IMR-90 (cell line): ENCODE results near the gene LPIN1. TPM values are rescaled to one million over a fixed set of nuclear protein-coding genes. Genes with fewer than 3 reads are reported as not detected.
A peak's percentile ranks its signal among the peaks of the same experiment; 100 is the strongest.

ENCODE experiments used
- ATAC-seq: fragments of 200-7000 bp; cut with Tn5 transposase; 2 replicates; pipeline ENCODE4 v1.9.1; 2020; ENCODE audit warnings: low read depth, mild to moderate bottlenecking, moderate library complexity
- BruUV-seq: library from RNA; stranded (reverse); fragments of 400-500 nt; replicated peaks from 2 replicates; lab custom pipeline; 2021; lab: Mats Ljungman, UMichigan
- CTCF ChIA-PET: fragments of 300-600 bp; formaldehyde crosslinking; extraction: SDS; loops from one replicate; lab custom pipeline; 2021; ENCODE audit warnings: antibody characterized with exemption; lab: Yijun Ruan, JAX
- POLR2A ChIA-PET: fragments of 300-600 bp; sonication (Branson Sonifier 250); formaldehyde crosslinking; loops from one replicate; lab custom pipeline; 2022; ENCODE audit warnings: antibody characterized with exemption; ENCODE audit not compliant: unreplicated experiment; lab: Charles Lee
- DNase-seq: peaks from one replicate; pipeline ENCODE4 v3.0.0; 2013
- H2AFZ ChIP-seq: replicated peaks from 2 replicates; pipeline ENCODE3; 2013; ENCODE audit warnings: low read length, mild to moderate bottlenecking; ENCODE audit not compliant: poor library complexity
- H2AK5ac ChIP-seq: 2 replicates; pipeline ENCODE4 v1.6.1; 2013; ENCODE audit warnings: low read depth, low read length, inconsistent platforms
- H2AK9ac ChIP-seq: replicated peaks from 2 replicates; pipeline ENCODE3; 2013; ENCODE audit warnings: mild to moderate bottlenecking, low read depth, low read length, moderate library complexity; ENCODE audit not compliant: poor library complexity
- H2BK120ac ChIP-seq: 2 replicates; pipeline ENCODE4 v1.6.1; 2013; ENCODE audit warnings: low read depth, low read length, inconsistent platforms
- H2BK15ac ChIP-seq: 3 replicates; pipeline ENCODE4 v1.6.1; 2013; ENCODE audit warnings: low read depth, low read length, inconsistent platforms
- H2BK20ac ChIP-seq: 2 replicates; pipeline ENCODE4 v1.6.1; 2013; ENCODE audit warnings: low read depth, mild to moderate bottlenecking, inconsistent platforms, low read length, moderate library complexity
- H2BK5ac ChIP-seq: 2 replicates; pipeline ENCODE4 v1.6.1; 2013; ENCODE audit warnings: mild to moderate bottlenecking, low read depth, low read length, inconsistent platforms; ENCODE audit not compliant: poor library complexity, severe bottlenecking
- H3K14ac ChIP-seq: replicated peaks from 2 replicates; pipeline ENCODE4 v1.6.1; 2013; ENCODE audit warnings: low read depth, low read length, inconsistent platforms
- H3K18ac ChIP-seq: 2 replicates; pipeline ENCODE4 v1.6.1; 2013; ENCODE audit warnings: low read depth, low read length, control low read depth
- H3K23ac ChIP-seq: 2 replicates; pipeline ENCODE4 v1.6.1; 2013; ENCODE audit warnings: low read depth, low read length, inconsistent platforms
- H3K27ac ChIP-seq: 2 replicates; pipeline ENCODE4 v1.5.1; 2013; ENCODE audit warnings: mild to moderate bottlenecking, control low read depth, low read length; ENCODE audit not compliant: insufficient read depth
- H3K27me3 ChIP-seq: 2 replicates; pipeline ENCODE4 v1.6.1; 2013; ENCODE audit warnings: low read length; ENCODE audit not compliant: control insufficient read depth, insufficient read depth
- H3K36me3 ChIP-seq: 2 replicates; pipeline ENCODE4 v1.6.1; 2013; ENCODE audit warnings: low read length, mixed read lengths; ENCODE audit not compliant: control insufficient read depth, insufficient read depth
- H3K4ac ChIP-seq: 2 replicates; pipeline ENCODE4 v1.6.1; 2013; ENCODE audit warnings: low read depth, low read length, inconsistent platforms
- H3K4me1 ChIP-seq: 2 replicates; pipeline ENCODE4 v1.6.1; 2013; ENCODE audit warnings: low read length, mixed read lengths; ENCODE audit not compliant: control insufficient read depth, insufficient read depth
- H3K4me2 ChIP-seq: 2 replicates; pipeline ENCODE4 v1.6.1; 2013; ENCODE audit warnings: low read depth, mild to moderate bottlenecking, control low read depth, low read length, moderate library complexity
- H3K4me3 ChIP-seq: 2 replicates; pipeline ENCODE4 v1.5.1; 2013; ENCODE audit warnings: low read depth, mild to moderate bottlenecking, control low read depth, low read length, moderate library complexity; ENCODE audit not compliant: insufficient read depth
- H3K56ac ChIP-seq: 2 replicates; pipeline ENCODE4 v1.6.1; 2013; ENCODE audit warnings: low read length, inconsistent platforms; ENCODE audit not compliant: insufficient read depth; ENCODE audit errors: extremely low read depth
- H3K79me1 ChIP-seq, 2 experiments: 2 replicates each; pipeline ENCODE4 v1.6.1; 2013; ENCODE audit warnings: low read length in 2 of 2, inconsistent platforms in 1 of 2, low read depth in 1 of 2
- H3K9ac ChIP-seq: 2 replicates; pipeline ENCODE4 v1.6.1; 2013; ENCODE audit warnings: low read depth, low read length, control low read depth
- H3K9me1 ChIP-seq: 2 replicates; pipeline ENCODE4 v1.6.1; 2013; ENCODE audit warnings: low read length, inconsistent platforms; ENCODE audit not compliant: insufficient read depth
- H3K9me3 ChIP-seq: 2 replicates; pipeline ENCODE4 v1.6.1; 2013; ENCODE audit warnings: low read length; ENCODE audit not compliant: control insufficient read depth, insufficient read depth
- H4K20me1 ChIP-seq: 2 replicates; pipeline ENCODE4 v1.6.1; 2013; ENCODE audit warnings: low read length, inconsistent platforms; ENCODE audit not compliant: insufficient read depth
- H4K5ac ChIP-seq: 2 replicates; pipeline ENCODE4 v1.6.1; 2013; ENCODE audit warnings: mild to moderate bottlenecking, low read depth, low read length, control low read depth
- H4K8ac ChIP-seq, 2 experiments: 2 replicates each; pipeline ENCODE4 v1.6.1; 2013; ENCODE audit warnings: low read depth in 2 of 2, low read length in 2 of 2, control low read depth in 1 of 2, inconsistent platforms in 1 of 2
- H4K91ac ChIP-seq: 2 replicates; pipeline ENCODE4 v1.6.1; 2013; ENCODE audit warnings: low read depth, low read length, inconsistent platforms; ENCODE audit not compliant: insufficient read depth
- BHLHE40 ChIP-seq: fragments of 150-350 bp; IDR thresholded peaks from 2 replicates; pipeline ENCODE4 v1.6.1; 2016; ENCODE audit warnings: mild to moderate bottlenecking, low read depth, low read length
- CEBPB ChIP-seq: IDR thresholded peaks from 2 replicates; pipeline ENCODE4 v1.6.1; 2012; ENCODE audit warnings: low read depth, low read length, improper control_type of control experiment
- FOS ChIP-seq: fragments of 150-350 bp; IDR thresholded peaks from 2 replicates; pipeline ENCODE4 v1.6.1; 2016; ENCODE audit warnings: low read depth, low read length
- MAFK ChIP-seq: IDR thresholded peaks from 2 replicates; pipeline ENCODE4 v1.6.1; 2012; ENCODE audit warnings: low read depth, low read length, improper control_type of control experiment
- MAZ ChIP-seq: IDR thresholded peaks from 2 replicates; pipeline ENCODE4 v1.6.1; 2012; ENCODE audit warnings: low read depth, mild to moderate bottlenecking, low read length, improper control_type of control experiment, moderate library complexity, borderline replicate concordance
- MXI1 ChIP-seq: IDR thresholded peaks from 2 replicates; pipeline ENCODE4 v1.6.1; 2012; ENCODE audit warnings: low read depth, mild to moderate bottlenecking, low read length, moderate library complexity, borderline replicate concordance
- POLR2A ChIP-seq: IDR thresholded peaks from 2 replicates; pipeline ENCODE4 v1.6.1; 2012; ENCODE audit warnings: mild to moderate bottlenecking, low read depth, low read length
- RCOR1 ChIP-seq: IDR thresholded peaks from 2 replicates; pipeline ENCODE4 v1.6.1; 2012; ENCODE audit warnings: mild to moderate bottlenecking, low read length, improper control_type of control experiment; ENCODE audit not compliant: insufficient replicate concordance
- RFX5 ChIP-seq: IDR thresholded peaks from 2 replicates; pipeline ENCODE4 v1.8.0; 2012; ENCODE audit warnings: low read depth, mild to moderate bottlenecking, low read length, moderate library complexity
- SMC3 ChIP-seq: fragments of 150-350 bp; IDR thresholded peaks from 2 replicates; pipeline ENCODE4 v1.6.1; 2016; ENCODE audit warnings: low read depth, mild to moderate bottlenecking, antibody characterized with exemption, low read length, moderate library complexity
- WGBS, 2 experiments: methylation state at CpG; one replicate each; pipeline versions ENCODE4 v1.1.5 to v1.1.7; 2013; ENCODE audit warnings: missing lambda C conversion rate in 2 of 2; ENCODE audit not compliant: insufficient read length in 1 of 2; ENCODE audit errors: extremely low coverage in 2 of 2; 5-methylcytosine and 5-hydroxymethylcytosine counted together
- dilution Hi-C: fragments of 300-500 bp; cut with HindIII; formaldehyde crosslinking; loops from one replicate; pipeline ENCODE4 v1.14.3; 2018; ENCODE audit warnings: low sequenced_read_pairs; ENCODE audit not compliant: unreplicated experiment
- in situ Hi-C: fragments of 300-500 bp; cut with MboI; formaldehyde crosslinking; loops from 3 replicates; pipeline ENCODE4 v1.14.3; 2019; ENCODE audit warnings: low sequenced_read_pairs, inconsistent platforms, mixed read lengths
- intact Hi-C: fragments of 100-400 bp; cut with micrococcal nuclease; formaldehyde crosslinking; loops from 2 replicates; pipeline ENCODE4 v1.10.0; 2022
- polyA plus RNA-seq, 3 experiments: library from polyadenylated mRNA; depleted of rRNA; stranded (reverse); fragments of >200 nt; gene quantifications; 2 replicates each; pipeline ENCODE4 v1.2.3, GENCODE V29; 2012; ENCODE audit warnings: low replicate concordance in 1 of 3
- total RNA-seq: library from RNA; depleted of rRNA; stranded (reverse); fragments of >200 nt; gene quantifications from 2 replicates; pipeline ENCODE4 v1.2.3, GENCODE V29; 2012

LPIN1 gene
- total and polyA plus RNA-seq, 2 of the 4 experiments (the other 2 are of a cell fraction): 21.3 to 25.1 TPM

DNA sequence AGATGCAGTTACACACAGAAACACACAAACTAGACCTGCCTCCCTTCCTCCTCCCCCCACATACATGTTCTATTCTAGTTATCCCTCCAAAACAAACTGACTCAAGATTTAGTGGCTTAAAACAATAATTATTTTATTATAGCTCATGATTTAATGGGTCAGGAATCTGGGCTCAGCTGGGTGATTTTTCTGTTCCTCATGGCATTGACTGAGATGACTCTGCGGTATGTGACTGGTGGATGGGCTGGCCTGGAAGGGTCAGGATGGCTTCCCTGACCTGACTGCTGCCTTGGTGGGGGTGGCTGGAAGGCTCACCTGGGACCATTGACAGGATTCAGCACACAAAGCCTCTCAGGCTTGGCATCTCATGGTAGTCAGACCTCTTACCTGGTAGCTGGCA lies 42.7 kb upstream of the LPIN1 start:
- Histone ChIP-seq H2AK9ac (peak overlapping the region; percentile 53), H3K9me3 (no peaks in the 10 kb centered on the region), H2BK120ac (peak overlapping the region; percentile 35), H3K9me1 (peaks cover 4% of the 10 kb centered on the region; the same call in 1 of the 2 replicates), H3K4me1 (peaks cover 6% of the 10 kb centered on the region), H3K14ac (no peak overlapping the region), H3K79me1 (no peaks in the 10 kb centered on the region), H4K8ac (peak overlapping the region in 1 of 2 experiments; percentile 1; a peak in 1 of 4 replicates), H4K20me1 (no peaks in the 10 kb centered on the region), H2BK5ac (peak overlapping the region; percentile 21), H2BK15ac (no peak overlapping the region), H3K4ac (peak overlapping the region; percentile 33; the same call in 1 of the 2 replicates), H2AK5ac (no peak overlapping the region), H3K4me2 (no peak overlapping the region), H2AFZ (peak overlapping the region; percentile 68), H4K5ac (no peak overlapping the region), H3K4me3 (no peak overlapping the region), H3K27me3 (no peaks in the 10 kb centered on the region), H3K36me3 (no peaks in the 10 kb centered on the region), H4K91ac (no peak overlapping the region), H3K23ac (no peak overlapping the region), H2BK20ac (peak overlapping the region; percentile 27; the same call in 1 of the 2 replicates), H3K18ac (peak overlapping the region; percentile 51; the same call in 1 of the 2 replicates), H3K27ac (no peak overlapping the region), H3K9ac (no peak overlapping the region), H3K56ac (no peak overlapping the region)
- DNase-seq (peak; percentile 71), ATAC-seq (peak; percentile 80)
- in situ Hi-C loops (no loop called here), intact Hi-C loops (no loop called here), dilution Hi-C loops (no loop called here)
- no peak for TF ChIP-seq MAZ
- TF ChIP-seq POLR2A: no peak
- TF ChIP-seq BHLHE40: no peak
- no peak for TF ChIP-seq RCOR1
- TF ChIP-seq MXI1: no peak
- TF ChIP-seq RFX5: no peak
- TF ChIP-seq MAFK: no peak
- TF ChIP-seq FOS: no peak
- no peak for TF ChIP-seq CEBPB
- no peak for TF ChIP-seq SMC3
- no TSS peak for BruUV-seq
- ChIA-PET POLR2A (interaction anchor here (0.5 kb wide), 1 partner anchor 105 kb away, joined by 3 read pairs; no protein-coding TSS in a partner anchor), CTCF (no interaction called here)
- WGBS, 2 experiments: no CpG with 5 or more reads among the region's 1 CpG
